GM23248 (cell line): ENCODE measurements around the gene RAC2. TPM values are rescaled to one million over a fixed set of nuclear protein-coding genes. Genes with fewer than 3 reads are reported as not detected.

Source experiments
- DNase-seq: peaks from one replicate; pipeline ENCODE4 v3.0.0-alpha.2; 2015
- H2AFZ ChIP-seq: fragments of 200-600 bp; sonication (generic); 2 replicates; pipeline ENCODE4 v1.6.1; 2016; ENCODE audit warnings: antibody characterized with exemption
- H3F3A ChIP-seq: fragments of 200-600 bp; sonication (generic); 2 replicates; pipeline ENCODE4 v1.6.1; 2016; ENCODE audit warnings: mild to moderate bottlenecking, antibody characterized with exemption, mixed run types; ENCODE audit not compliant: insufficient read depth
- H3K27ac ChIP-seq: fragments of 200-600 bp; sonication (generic); 2 replicates; pipeline ENCODE4 v1.5.1; 2016; ENCODE audit warnings: mild to moderate bottlenecking
- H3K27me3 ChIP-seq: fragments of 200-600 bp; sonication (generic); replicated peaks from 2 replicates; pipeline ENCODE4 v1.6.1; 2016; ENCODE audit warnings: mild to moderate bottlenecking; ENCODE audit not compliant: insufficient read depth
- H3K36me3 ChIP-seq: fragments of 200-600 bp; sonication (generic); 2 replicates; pipeline ENCODE4 v1.6.1; 2016; ENCODE audit warnings: low read depth, mild to moderate bottlenecking
- H3K4me1 ChIP-seq: fragments of 200-600 bp; sonication (generic); 2 replicates; pipeline ENCODE4 v1.6.1; 2016; ENCODE audit warnings: mild to moderate bottlenecking; ENCODE audit not compliant: insufficient read depth
- H3K4me2 ChIP-seq: fragments of 200-600 bp; sonication (generic); one replicate; pipeline ENCODE4 v1.6.1; 2016; ENCODE audit warnings: mild to moderate bottlenecking; ENCODE audit not compliant: unreplicated experiment
- H3K4me3 ChIP-seq: fragments of 200-600 bp; sonication (generic); 2 replicates; pipeline ENCODE4 v1.5.1; 2016; ENCODE audit warnings: mild to moderate bottlenecking
- H3K79me2 ChIP-seq: fragments of 200-600 bp; sonication (generic); 2 replicates; pipeline ENCODE4 v1.6.1; 2016; ENCODE audit warnings: mild to moderate bottlenecking; ENCODE audit not compliant: insufficient read depth
- H3K9ac ChIP-seq: fragments of 200-600 bp; sonication (generic); 2 replicates; pipeline ENCODE4 v1.6.1; 2016; ENCODE audit warnings: mild to moderate bottlenecking
- H3K9me2 ChIP-seq: fragments of 200-600 bp; sonication (generic); 2 replicates; pipeline ENCODE4 v1.6.1; 2016; ENCODE audit warnings: mixed run types, mild to moderate bottlenecking, moderate library complexity; ENCODE audit not compliant: insufficient read depth
- H3K9me3 ChIP-seq: fragments of 200-600 bp; sonication (generic); one replicate; pipeline ENCODE4 v1.6.1; 2017; ENCODE audit warnings: low read depth
- H4K20me1 ChIP-seq: fragments of 200-600 bp; sonication (generic); 2 replicates; pipeline ENCODE4 v1.6.0; 2016; ENCODE audit not compliant: insufficient read depth
- EZH2 ChIP-seq: fragments of 200-600 bp; sonication (generic); IDR thresholded peaks from 2 replicates; pipeline ENCODE4 v1.6.1; 2018; ENCODE audit warnings: antibody characterized with exemption, mild to moderate bottlenecking; ENCODE audit not compliant: insufficient read depth, poor library complexity, severe bottlenecking
- EZH2phosphoT487 ChIP-seq: fragments of 200-600 bp; sonication (generic); IDR thresholded peaks from 2 replicates; pipeline ENCODE4 v1.6.1; 2018; ENCODE audit warnings: antibody characterized with exemption, moderate library complexity, mild to moderate bottlenecking, low read depth; ENCODE audit not compliant: insufficient read depth
- WGBS, 2 experiments: methylation state at CpG; one replicate each; pipeline ENCODE4 v1.1.6; 2015 to 2017; ENCODE audit warnings: low lambda C conversion rate in 2 of 2, low coverage in 1 of 2; ENCODE audit errors: missing lambda C conversion rate in 2 of 2; 5-methylcytosine and 5-hydroxymethylcytosine counted together
- in situ Hi-C: fragments of 300-500 bp; cut with MboI; formaldehyde crosslinking; loops from 2 replicates; pipeline ENCODE4 v1.15.0; 2020
- polyA plus RNA-seq: library from polyadenylated mRNA; unstranded; fragments of >200 nt; fragmentation: Nextera tagmentation; extraction: Ambion mirVana; gene quantifications from 2 replicates; pipeline ENCODE4 v1.2.1, GENCODE V29; 2016
- total RNA-seq: library from RNA; depleted of rRNA; stranded (reverse); fragments of >200 nt; shearing (Covaris generic); gene quantifications from 2 replicates; pipeline ENCODE4 v1.2.3, GENCODE V29; 2014

Gene RAC2
- total and polyA plus RNA-seq, 2 experiments from 2014 or later, result 34.9 to 35.1 TPM

GRCh38 chr22:37232140-37232998, 11.7 kb downstream of the RAC2 start:
- no peak overlapping the region for H3K4me2 ChIP-seq

GRCh38 chr22:37231406-37232139, 12.5 kb downstream of the RAC2 start:
- Histone ChIP-seq H4K20me1 (no peaks in the 10 kb centered on the region), H3K9me2 (no peaks in the 10 kb centered on the region), H3K4me2 (no peak overlapping the region), H3K36me3 (no peaks in the 10 kb centered on the region), H3K27me3 (no peaks in the 10 kb centered on the region), H3K4me3 (no peak overlapping the region), H3F3A (peaks cover 13% of the 10 kb centered on the region; the same call in 1 of the 2 replicates), H3K27ac (no peak overlapping the region), H3K79me2 (no peaks in the 10 kb centered on the region), H3K9ac (no peak overlapping the region), H3K4me1 (peaks cover 23% of the 10 kb centered on the region), H3K9me3 (no peaks in the 10 kb centered on the region), H2AFZ (no peak overlapping the region)
- no peak for DNase-seq
- TF ChIP-seq EZH2phosphoT487, result no peak
- TF ChIP-seq EZH2, result no peak
- 79 to 87% methylated on average over 18 to 21 of the region's 21 CpGs for WGBS, 2 experiments
- in situ Hi-C loops, result no loop called here

More at GRCh38 chr22:37232140-37232998, 11.7 kb downstream of the RAC2 start:
- Histone ChIP-seq H3K36me3 (no peaks in the 10 kb centered on the region), H2AFZ (no peak overlapping the region), H3F3A (peaks cover 13% of the 10 kb centered on the region; the same call in 1 of the 2 replicates), H3K27ac (no peak overlapping the region), H3K9ac (no peak overlapping the region), H3K27me3 (no peaks in the 10 kb centered on the region), H3K4me1 (peaks cover 26% of the 10 kb centered on the region), H3K4me3 (no peak overlapping the region), H3K79me2 (no peaks in the 10 kb centered on the region), H4K20me1 (no peaks in the 10 kb centered on the region), H3K9me3 (no peaks in the 10 kb centered on the region), H3K9me2 (no peaks in the 10 kb centered on the region)
- in situ Hi-C loops, result no loop called here
- 83 to 90% methylated on average over 14 to 15 of the region's 15 CpGs for WGBS, 2 experiments
- DNase-seq, result no peak
- TF ChIP-seq EZH2 (no peak), EZH2phosphoT487 (no peak)

GRCh38 chr22:37230673-37231405, 13.2 kb downstream of the RAC2 start:
- Histone ChIP-seq H4K20me1 (no peaks in the 10 kb centered on the region), H3K4me1 (peaks cover 23% of the 10 kb centered on the region), H3K4me3 (no peak overlapping the region), H3K9me2 (no peaks in the 10 kb centered on the region), H3F3A (peaks cover 13% of the 10 kb centered on the region; the same call in 1 of the 2 replicates), H3K4me2 (no peak overlapping the region), H3K9me3 (no peaks in the 10 kb centered on the region), H3K79me2 (no peaks in the 10 kb centered on the region), H3K9ac (no peak overlapping the region), H3K27me3 (no peaks in the 10 kb centered on the region), H3K36me3 (no peaks in the 10 kb centered on the region), H3K27ac (peak overlapping the region; percentile 79; the same call in 1 of the 2 replicates), H2AFZ (no peak overlapping the region)
- in situ Hi-C loops, result no loop called here
- no peak for DNase-seq
- no peak for TF ChIP-seq EZH2phosphoT487
- no peak for TF ChIP-seq EZH2
- WGBS, 2 experiments, result 78 to 80% methylated on average over 14 of the region's 14 CpGs
